Activated T-helper 1 cell treated with anti-CD3 and anti-CD28 coated beads, Interleukin-2, amount 50 U/mL, for 16 hours (primary cell): ENCODE measurements around the gene TAB3.

Experiments used
- DNase-seq, 2 donors: peaks; one replicate each; pipeline ENCODE4 v3.0.0-alpha.2; 2020; ENCODE audit warnings: low read depth in 1 of 2, low spot score in 1 of 2

The TAB3 gene

GRCh38 chrX:30885136-30885535 lies 3.9 kb downstream of the TAB3 start:
- DNase-seq = no peak

DNA sequence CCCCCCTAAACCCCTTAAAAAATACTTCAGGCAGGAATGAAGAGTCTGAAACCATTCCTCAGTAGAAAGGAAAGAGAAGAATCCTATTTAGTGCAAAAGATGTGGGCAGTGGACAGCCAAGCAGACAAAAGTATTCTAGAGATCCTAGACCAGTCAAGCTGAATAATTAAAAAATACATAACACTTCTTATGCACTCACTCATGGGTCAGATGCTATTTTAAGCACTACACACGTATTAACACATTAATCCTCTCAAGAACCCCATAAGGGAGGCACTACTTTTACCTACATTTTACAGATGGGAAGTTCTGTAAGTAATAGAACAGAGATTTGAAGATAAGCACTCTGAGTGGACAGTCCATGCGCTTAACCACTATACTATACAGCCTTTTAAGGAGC lies 5.9 kb downstream of the TAB3 start:
- DNase-seq = no peak

GRCh38 chrX:30881797-30882196 lies 7.3 kb downstream of the TAB3 start:
- no peak for DNase-seq

- DNase-seq = no peak
These were observed 7.7 kb downstream of the TAB3 start for GRCh38 chrX:30881390-30881789.

DNA sequence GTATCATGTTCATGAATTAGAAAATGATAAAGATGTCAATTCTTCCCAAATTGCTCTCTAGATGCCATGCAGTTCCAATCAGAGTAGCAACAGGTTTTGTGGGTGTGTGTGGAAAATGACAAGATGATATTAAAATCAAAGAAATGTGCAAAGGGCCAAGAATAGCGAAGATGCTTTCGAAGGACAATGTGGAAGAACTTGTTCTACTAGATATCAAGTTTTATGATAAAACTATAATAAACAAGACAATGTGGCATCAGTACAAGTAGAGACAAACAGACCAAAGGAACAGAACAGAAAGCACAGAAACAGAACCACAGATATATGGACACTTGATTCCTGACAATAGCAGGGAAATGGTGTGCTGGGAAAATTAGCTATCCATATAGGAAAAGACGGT lies 9.0 kb downstream of the TAB3 start:
- DNase-seq = no peak

- DNase-seq = no peak
These were observed 12.7 kb downstream of the TAB3 start for GRCh38 chrX:30876367-30876766.

GRCh38 chrX:30875957-30876356 lies 13.1 kb downstream of the TAB3 start:
- DNase-seq = no peak

- no peak for DNase-seq
These were observed 14.2 kb downstream of the TAB3 start for GRCh38 chrX:30874851-30875250.

GRCh38 chrX:30870572-30870971 lies 18.5 kb downstream of the TAB3 start:
- no peak for DNase-seq

DNA sequence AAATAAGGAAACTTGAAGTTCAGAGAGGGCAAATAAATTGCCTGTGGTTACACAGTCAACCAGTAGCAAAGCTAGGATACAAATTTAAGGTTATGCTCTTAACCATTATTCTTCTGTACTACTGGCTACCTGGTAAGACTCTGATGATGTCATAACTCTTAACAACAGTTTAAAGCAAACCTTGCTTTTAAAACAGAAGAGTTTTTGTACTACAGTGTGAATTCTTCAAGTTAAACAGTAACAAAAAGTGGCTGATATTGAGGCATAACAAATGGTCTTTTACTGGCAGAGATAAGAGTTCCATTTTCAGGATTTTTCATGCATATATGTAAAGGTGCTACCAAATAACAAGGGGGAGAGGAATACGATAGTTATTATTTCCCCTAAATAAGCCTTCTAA lies 23.4 kb downstream of the TAB3 start:
- no peak for DNase-seq

DNA sequence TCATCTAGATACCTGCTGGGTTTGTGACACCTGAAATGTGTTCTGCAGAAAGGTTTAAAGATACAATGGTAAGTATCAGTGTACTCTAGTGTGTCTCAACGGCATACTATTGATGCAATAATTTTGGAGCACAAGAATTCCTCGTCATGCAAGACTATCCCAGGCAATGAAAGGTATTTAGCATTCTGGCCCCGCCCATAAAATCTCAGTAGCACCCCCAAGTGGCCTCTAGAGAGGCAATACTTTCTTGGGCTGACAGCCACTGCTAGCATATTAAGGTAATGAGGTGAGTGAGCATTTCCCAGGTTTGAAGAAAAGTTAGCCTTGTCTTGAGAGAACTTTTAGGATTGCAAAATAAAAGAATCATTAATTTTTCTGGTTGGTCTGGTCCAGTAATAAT lies 24.0 kb downstream of the TAB3 start:
- DNase-seq = no peak

DNA sequence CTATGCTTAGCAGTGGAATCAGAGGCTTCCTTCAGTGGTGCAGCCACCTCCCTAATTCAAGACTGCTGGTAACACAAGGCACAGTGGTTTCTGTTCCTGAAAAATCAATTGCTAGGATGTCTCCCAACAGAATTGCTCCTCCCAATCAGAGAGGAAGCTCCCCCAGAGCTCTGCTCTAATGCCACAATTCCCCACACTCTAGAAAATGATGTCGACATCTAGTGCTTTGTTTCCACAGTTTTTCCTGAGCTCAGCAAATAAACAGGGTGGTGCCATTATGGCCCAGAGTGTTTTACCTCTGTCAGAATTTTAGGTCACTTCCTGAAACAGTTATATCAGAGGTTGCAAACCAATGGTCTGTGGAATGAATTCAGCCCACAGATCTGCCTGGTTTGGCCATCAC lies 24.7 kb downstream of the TAB3 start:
- DNase-seq = no peak

DNA sequence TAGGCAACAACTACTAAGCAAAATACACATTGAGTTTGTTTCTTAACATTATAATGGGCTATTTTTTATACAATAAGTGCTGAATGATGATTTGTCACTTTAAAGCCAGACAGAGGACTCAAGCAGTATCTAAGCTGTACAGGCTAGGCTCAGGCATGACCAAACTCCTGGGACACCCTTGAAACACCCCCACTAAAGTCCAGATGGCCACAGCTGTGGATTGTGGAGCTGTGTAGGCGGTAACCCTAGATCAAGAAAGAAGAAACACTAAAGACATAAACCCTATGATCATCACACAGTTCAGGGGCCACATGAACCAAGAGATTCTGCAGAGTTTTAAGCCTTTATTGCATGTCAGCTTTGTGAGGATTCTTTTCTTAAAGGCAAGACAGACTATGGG lies 25.1 kb downstream of the TAB3 start:
- no peak for DNase-seq

- no peak for DNase-seq
These were observed 31.0 kb downstream of the TAB3 start for GRCh38 chrX:30858098-30858497.

GRCh38 chrX:30851449-30851848 lies 37.6 kb downstream of the TAB3 start:
- no peak for DNase-seq

- DNase-seq = no peak
These were observed 53.7 kb downstream of the TAB3 start for GRCh38 chrX:30835373-30835772.

- DNase-seq = no peak
These were observed 55.2 kb downstream of the TAB3 start for GRCh38 chrX:30833896-30834295.

GRCh38 chrX:30831082-30831481 lies 58.0 kb downstream of the TAB3 start:
- DNase-seq = no peak

DNA sequence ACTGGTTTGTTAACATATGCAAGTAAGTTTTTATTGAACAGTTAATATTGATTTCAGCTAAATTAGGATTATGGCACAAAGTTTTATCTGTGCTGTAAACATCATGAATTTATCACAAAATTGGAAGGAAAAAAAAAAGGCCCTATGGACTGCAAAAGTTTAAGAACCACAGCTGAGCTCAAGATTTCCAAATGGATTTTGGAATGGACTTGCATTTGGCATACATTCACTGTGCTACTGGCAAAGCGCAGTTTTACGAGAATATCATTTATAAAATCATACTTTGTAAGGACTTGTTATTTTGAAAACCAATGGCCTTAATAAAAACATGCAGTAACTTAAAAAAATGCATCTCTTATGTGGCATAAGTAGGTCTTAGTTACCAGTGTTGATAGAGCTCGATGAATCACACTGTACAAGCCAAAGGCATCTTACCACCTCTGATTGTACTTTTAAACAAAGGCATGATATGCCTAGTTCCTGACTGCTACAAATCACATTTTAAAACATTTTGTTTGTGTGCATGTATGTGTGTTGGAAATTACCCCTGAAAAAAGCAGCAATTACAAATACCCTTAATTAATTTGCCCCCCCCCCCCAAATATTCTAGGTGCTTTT lies 58.6 kb downstream of the TAB3 start:
- no peak for DNase-seq

DNA sequence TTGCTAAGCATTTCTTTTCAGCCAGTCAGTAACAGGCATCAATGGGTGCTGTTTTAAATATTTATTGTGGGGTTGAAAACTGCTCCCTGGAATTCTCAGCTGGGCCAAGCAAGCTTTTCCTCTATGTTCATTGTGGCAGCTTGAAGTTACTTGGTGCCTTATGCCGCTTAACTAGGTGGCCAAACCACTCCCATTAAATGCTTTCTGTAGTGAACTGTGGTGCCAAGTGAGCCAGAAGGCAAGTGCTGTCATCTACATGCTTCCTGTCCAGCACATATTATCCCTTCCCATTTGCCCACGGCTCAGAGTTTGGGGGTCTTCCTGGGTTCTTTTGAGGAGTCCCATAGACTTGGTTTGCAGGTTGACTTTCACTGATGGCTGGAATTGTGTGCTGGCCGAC lies 64.8 kb downstream of the TAB3 start:
- DNase-seq = no peak

GRCh38 chrX:30822764-30823163 lies 66.3 kb downstream of the TAB3 start:
- no peak for DNase-seq

DNA sequence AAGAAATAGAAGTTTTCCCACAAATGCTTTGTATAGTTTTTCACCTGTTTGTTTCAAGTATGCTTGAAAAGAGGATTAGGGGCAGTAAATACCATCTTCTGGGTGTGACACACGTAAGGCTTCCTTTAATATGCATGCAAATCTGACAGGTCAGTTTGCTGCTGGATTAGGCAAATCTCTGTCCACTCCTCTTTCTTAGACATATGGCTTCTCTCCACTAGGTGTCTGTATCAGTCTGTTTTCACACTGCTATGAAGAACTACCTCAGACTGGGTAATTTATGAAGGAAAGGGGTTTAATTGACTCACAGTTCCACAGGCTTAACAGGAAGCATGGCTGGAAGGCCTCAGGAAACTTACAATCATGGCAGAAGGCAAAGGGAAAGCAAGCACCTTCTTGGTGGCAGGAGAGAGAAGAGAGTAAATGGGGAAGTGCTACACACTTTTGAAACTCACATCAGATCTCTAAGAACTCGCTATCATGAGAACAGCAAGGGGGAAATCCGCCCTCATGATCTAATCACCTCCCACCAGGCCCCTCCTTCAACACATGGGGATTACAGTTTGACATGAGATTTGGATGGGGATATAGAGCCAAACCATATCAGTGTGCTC lies 66.9 kb downstream of the TAB3 start:
- no peak for DNase-seq

DNA sequence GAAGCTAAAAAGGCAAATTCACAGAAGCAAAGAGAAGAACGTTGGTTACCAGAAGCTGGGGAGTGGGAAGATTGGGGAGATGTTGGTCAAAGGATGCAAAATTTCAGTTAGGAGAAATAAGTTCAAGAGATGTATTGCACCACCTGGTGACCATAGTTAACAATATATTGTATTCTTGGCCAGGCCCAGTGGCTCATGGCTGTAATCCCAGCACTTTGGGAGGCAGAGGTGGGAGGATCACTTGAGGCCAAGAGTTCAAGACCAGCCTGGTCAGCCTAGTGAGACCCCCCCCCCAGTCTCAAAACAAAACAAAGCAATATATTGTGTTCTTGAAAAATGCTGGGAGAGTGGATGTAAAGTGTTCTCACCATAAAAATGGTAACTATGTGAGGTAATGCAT lies 67.9 kb downstream of the TAB3 start:
- DNase-seq = no peak
